Fibroblast of skin of left quadriceps (primary cell): ENCODE measurements around the gene AGT.
"Not testable (repeated sequence)": the region's sequence is repeated elsewhere in the genome, so short reads cannot be mapped to it uniquely, and the experiment has no call there.

Experiments used
- DNase-seq, 2 experiments: peaks; one replicate each; pipeline ENCODE4 v3.0.0-alpha.2; 2013; ENCODE audit warnings: low read depth in 2 of 2

Gene AGT

DNA sequence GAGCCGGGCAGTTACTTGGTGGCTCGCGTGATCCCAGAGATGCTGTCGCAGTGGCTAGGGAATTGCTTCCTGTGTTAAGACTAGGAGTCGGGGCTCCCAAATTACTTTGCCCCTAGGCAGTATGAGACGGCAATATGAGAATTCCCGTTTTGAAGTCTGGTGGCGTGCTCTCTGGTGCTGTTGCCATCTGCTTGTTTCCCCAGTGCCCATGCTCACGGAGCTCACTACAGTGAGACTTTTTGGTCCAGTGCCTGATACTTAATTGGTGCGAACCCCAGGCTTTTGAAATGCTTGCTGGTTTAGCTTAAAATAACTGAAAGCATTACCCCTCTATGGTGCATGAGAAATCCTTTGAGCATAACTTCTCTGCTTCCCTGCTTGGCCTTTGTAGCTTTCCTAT lies 22.3 kb downstream of the AGT start:
- DNase-seq: no peak

DNA sequence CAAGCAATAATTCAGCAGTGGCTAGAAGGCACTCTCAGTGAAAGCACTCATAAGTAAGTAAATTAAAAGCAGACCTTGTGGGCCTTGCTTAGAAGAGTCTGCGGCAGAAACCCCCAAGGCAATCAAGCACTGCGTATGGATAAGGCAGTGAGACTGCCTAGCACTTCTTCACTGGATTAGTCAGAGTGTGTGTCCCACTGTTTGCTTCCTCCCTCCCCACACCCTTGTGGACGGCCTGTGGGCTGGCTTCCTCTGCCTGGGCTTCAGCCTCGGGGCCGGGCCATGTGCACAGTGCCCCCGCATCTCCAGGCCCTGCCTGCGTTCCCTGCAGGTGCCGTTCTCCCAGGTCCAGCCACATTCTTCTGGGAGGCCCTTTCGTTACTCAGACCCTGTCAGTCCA lies 23.8 kb downstream of the AGT start:
- DNase-seq: peak in 1 of 2 experiments; percentile 15

DNA sequence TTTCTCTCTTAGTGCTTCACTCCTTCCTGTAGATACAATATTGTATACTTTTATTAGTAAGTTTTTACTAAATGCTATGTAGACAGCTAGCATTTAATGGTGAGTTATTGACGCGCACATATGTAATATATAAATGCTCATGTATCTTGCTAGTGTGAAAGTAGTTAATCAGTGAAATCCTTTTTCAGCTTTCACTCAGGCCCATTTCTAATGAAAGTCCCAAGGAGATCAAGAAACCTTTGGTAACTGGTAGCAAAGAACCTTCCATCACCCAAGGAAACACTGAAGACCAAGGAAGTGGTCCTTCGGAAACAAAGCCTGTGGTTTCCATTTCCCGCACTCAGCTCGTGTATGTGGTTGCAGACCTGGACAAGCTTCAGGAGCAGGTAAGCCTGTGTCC lies 27.2 kb downstream of the AGT start:
- no peak for DNase-seq

DNA sequence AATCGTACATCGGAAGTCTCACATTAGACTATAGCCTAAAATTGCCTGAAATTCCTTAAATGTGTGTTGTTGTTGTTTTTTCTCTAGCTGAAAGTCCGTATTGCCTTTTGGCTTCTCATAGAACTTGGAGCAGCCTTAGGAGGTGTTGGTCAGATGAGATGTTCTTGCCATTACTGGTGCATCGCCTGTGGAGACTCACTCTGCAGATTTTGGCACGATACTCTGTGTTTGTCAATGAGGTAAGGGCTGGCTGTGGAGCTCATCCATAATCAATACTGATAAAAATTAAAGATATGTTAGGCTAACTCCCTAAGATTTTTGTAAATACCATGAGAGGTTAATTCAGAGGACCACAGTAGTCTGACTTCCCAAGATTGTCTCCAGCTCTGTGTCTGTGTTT lies 28.9 kb downstream of the AGT start:
- no peak for DNase-seq

DNA sequence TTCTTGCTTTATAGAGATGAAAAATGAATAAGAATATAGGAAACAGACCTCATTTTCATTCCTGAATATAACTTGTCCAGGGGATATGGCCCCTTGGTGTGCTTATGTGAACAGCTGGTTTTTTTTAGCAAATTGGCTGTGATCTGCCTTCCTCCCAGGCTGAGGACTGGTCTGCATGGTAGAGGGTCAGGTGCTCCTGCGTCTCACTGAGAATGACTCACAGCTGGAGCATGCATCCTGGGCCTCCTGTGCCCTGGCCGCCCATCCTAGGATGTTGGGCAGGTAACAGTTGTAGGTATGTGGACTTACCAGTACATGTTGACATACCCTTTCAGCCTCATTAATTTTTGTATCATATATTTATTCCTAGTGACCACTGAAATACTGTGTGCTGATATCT lies 29.8 kb downstream of the AGT start:
- no peak for DNase-seq

DNA sequence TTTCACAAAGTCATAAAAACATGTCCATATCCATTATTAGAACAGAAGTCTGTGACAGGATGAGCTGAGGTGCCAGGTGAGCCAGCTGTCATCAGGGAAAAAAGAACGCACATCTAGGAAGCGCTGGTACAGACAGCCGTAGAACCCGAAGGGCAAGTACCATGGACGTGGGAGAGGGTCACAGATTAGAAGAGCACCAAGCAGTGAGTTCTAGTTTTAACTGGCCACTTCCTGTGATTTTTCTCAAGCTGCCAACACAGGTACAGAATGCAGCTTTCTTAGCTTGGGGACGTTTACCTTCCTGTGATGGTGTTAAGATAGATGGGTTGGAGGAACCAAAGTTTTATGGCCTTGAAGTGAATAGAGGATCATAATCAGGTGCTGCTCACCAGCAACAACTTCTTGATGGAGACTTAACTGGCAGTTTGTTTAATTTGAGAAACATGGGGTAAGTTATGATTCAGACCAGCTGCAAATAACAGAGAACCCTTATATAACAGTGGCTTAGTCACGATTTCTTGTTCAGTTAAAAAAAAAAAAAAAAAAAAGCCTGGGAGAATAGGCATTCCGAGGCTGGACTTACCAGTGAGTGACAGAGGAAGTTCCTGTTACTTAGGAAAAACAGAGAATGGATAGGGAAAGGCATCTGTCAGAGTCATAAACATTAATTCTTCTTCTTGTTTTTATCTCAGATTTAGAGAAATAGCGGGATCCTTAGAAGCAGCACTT lies 30.9 kb downstream of the AGT start:
- peak in 1 of 2 experiments; percentile 33 for DNase-seq

DNA sequence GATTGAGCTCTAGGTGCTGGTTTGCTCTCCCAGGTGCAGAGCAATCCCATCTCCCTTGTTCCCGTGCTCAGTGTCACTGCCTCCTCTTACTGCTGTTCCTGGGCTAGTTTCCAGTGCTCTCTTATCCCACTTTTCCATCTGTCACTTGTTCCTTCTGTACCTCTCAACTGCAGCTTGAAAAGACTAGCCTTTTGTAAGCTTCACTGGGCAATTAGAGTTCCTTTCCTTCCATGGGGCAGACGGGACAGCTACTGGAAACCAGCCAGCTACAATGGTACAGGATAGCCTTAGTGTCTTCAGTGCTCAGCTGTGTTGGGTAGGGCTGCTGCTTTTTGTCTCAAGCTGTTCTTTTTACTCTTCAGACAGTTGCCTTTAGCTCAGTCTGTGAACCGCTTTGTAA lies 31.6 kb downstream of the AGT start:
- no peak for DNase-seq

DNA sequence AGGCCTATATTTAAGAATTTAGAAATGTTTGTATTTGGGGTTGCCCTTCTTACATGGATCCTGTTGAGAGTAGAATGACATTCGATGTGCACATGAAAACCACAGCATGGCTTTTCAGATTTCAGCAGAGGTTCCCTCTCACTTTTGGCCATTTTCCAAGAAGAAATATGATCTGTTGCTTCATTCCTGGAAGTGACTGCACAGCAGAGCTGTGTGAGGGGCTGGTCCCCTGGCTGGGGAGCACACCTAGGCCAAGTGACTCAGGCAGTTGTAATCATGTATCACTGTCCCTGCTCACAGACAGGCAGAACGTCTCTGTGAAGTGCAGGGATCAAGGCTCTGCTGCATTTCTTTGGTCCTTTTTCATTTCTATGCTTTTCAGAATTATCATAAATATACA lies 32.3 kb downstream of the AGT start:
- DNase-seq: peak; percentile 52 to 66

DNA sequence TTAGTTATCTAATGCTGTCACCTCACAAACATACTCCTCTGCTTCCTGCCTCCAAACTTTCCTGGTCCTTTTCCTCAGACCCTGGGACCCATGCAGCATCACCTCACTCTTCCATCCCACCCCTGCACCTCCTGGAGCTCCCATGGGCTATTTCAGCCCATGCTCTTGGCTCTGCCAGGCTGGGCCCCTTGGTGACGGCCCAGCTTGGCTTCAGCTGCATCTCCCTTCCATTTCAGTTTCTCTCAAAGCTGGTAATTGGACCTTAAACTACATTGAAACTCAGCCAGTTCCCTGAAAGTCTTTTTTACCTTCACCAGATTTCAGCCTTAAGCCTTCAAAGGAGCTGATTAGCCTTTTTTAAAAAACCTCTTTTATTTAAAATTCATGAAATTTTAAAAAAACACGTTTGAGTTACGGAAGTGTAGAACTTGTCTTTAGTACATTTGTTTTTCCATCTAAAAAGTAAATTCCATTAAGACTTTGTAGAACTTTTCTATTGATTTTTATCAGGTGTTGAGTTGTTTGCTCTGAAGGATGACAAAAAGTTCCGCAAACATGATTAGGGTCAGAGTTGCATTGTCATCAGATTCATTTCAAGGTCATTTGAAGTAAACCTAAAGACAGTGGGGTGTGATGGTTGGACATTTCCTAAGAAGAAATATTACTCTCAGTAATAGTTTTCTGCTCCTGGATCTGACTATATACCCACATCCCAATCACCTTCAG lies 33.5 kb downstream of the AGT start:
- DNase-seq: no peak

DNA sequence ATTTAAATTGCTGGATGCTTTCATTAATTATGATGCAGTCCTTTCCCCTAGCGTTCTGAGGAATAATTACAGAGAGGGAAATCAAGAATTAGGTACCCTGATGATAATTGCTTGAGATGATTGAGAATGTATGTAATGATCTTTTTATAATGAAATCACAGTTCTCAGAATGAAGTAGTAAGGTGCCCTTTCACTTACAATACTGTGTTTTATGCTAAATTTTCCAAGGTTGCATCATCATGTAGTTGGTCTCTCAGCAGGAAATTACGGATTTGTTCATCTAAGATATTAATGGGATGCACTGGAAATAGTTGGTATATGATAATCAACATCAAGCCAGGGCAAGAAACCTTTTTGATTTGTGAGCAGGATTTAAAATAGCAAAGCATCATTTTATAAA lies 34.1 kb downstream of the AGT start:
- DNase-seq: no peak

DNA sequence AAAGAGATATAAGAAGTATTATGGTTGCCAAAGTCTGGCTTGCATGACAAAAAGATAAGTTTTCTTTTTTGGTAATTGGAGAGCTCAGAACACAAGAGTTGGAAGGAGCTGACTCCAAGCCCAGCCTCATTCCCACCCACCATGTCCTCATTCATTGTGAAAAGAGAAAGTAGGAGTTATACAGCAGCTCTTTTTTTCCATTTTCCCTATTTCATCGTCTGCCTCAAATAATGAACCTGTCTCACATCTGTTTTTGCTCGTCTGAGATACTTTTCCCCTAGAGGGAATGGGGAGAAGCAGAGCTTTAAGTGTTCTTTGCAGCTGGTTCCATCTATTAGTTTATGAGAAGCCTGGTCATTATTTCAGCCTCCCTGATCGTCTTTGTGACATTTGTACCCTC lies 34.7 kb downstream of the AGT start:
- no peak for DNase-seq

DNA sequence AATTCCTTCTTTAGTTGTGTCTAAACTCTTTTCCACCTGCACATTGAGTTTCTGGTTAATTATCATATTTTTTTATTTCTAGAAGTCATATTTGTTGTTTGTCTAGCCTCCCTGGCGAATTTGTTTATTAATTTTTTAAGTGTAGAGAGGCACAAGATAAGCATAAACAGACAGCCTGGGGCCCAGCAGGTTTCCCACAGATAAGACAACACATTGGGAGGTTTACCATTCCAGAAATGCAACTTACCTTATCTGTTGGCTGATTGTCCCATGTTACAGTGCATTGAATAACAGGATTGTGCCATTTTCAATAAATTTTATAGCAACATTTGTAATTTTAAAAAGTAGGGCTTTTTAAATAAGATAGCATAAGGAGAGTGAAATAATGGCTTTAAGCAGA lies 36.7 kb downstream of the AGT start:
- no peak for DNase-seq

DNA sequence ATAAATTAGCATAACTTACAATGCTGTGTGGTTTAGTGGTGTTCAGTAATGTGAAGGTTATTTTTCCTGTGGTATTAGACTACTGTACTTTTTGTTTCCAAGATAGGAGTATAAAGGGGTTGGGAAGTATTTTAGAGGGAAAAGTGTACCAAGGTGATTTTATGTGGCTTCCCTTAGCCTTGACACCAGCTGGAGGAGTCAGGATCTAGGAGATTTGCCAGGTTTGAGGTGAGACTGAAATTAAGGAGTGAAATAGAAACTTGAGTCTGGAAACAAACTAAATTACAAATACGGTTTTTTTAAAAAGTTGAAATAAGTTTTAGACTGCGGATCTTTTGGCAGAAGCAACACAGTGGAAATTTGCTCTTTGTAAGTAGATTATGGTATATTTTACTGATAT lies 39.3 kb downstream of the AGT start:
- DNase-seq: no peak

DNA sequence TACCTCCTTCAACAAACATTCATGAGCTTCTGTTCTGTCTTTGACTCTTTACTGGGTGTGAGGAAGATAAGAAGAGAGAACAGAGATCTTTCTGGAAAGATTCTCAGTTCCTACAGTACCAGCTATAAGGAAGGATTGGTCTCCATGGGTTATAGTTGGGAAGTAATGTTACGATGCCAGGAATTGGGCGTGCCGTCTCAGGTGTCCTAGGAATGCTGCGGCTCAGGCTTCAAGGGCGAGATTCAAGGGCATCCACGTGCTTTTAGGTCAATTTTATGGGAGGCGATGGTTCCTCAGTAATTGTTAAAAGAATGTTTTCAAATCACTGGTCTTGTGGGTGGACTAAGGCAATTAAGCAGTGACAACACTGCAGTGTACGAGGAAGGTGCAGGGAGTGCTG lies 44.4 kb downstream of the AGT start:
- no peak for DNase-seq

DNA sequence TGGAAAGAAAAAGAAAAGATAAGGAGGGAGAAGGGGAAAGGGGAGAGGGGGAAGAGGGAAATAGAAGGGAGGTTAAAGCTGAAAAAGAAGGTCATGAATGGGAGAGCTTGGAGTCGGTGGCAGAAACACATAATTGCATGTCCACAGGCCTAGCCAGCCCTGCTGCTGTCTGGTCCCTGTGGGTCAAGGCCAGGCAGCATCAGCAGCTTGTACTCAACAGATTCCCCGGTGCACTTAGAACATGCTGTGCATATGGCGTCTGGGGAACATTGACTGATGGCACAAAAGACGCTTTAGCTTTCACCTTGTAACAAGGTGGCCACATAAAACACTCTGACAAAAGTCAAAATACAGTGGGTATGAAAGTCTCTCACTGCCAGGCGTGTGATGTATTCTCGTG lies 45.7 kb downstream of the AGT start:
- no peak for DNase-seq

DNA sequence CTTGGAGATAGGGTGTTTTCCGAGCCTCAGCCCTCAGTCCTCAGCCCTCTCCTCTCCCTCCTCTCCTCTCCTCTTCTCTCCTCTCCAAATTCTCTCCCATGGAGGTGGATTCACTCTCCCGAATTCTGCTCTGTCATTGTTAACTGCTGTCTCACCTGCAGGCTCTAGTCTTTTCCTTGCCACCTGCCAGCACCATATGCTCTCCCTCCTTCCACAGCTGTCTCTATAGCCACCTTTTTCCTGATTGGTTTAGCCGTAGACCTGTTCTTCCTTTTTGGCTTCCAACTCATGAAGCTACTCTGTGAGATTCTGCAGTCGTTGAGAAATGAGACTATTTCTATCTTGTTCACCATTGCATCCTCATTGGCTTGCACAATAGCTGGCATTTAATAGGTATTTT lies 51.9 kb downstream of the AGT start:
- no peak for DNase-seq

DNA sequence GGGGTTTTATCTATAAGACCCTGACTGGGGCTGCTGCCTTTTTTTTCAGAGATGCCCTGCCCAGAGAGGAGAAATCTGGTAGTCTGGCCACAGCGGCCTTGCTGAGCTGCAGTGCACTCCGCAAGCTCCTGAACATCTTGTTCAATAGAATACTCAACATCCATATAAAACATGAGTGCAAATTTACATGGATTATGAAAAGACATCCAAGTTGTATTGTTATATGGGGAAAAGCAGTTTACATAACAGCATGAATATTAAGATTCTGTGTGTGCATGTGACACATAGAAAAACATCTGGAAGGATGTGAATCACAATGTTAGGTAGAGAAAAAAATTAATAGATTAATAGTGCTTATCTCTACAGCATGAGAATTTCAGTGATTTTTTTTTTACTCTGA lies 55.2 kb downstream of the AGT start:
- DNase-seq: no peak

DNA sequence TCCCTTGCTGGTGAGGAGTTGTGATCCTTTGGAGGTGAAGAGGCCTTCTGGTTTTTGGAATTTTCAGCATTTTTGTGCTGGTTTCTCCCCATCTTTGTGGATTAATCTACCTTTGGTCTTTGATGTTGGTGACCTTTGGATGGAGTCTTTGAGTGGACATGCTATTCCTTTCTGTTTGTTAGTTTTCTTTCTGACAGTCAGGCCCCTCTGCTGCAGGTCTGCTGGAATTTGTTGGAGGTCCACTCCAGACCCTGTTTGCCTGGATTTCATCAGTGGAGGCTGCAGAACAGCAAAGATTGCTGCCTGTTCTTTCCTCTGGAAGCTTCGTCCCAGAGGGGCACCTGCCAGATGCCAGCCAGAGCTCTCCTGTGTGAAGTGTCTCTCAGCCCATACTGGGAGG lies 55.8 kb downstream of the AGT start:
- DNase-seq: not testable (repeated sequence)

DNA sequence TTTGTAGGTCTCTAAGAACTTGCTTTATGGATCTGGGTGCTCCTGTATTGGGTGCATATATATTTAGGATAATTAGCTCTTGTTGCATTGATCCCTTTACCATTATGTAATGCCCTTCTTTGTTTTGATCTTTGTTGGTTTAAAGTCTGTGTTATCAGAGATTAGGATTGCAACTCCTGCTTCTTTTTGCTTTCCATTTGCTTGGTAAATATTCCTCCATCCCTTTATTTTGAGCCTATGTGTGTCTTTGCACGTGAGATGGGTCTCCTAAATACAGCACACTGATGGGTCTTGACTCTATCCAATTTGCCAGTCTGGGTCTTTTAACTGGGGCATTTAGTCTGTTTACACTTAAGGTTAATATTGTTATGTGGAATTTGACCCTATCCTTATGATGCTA lies 57.2 kb downstream of the AGT start:
- not testable (repeated sequence) for DNase-seq
